SK-N-MC (cell line): ENCODE results near the gene KCNJ6.

Experiments used
- DNase-seq: peaks from one replicate; pipeline ENCODE4 v3.0.0-alpha.2; 2011; ENCODE audit warnings: low read depth, low spot score
- H3K27ac ChIP-seq: fragments of 200-600 bp; sonication (generic); 2 replicates; pipeline ENCODE4 v1.5.1; 2016; ENCODE audit warnings: mixed run types
- H3K36me3 ChIP-seq: fragments of 200-600 bp; sonication (generic); 2 replicates; pipeline ENCODE4 v1.6.1; 2017; ENCODE audit warnings: antibody characterized with exemption, low read length, mixed read lengths; ENCODE audit not compliant: insufficient read depth
- H3K4me3 ChIP-seq: fragments of 200-600 bp; sonication (generic); 2 replicates; pipeline ENCODE4 v1.5.1; 2016
- H3K9ac ChIP-seq: fragments of 200-600 bp; sonication (generic); 2 replicates; pipeline ENCODE4 v1.8.0; 2017; ENCODE audit warnings: mixed run types, mixed read lengths; ENCODE audit not compliant: insufficient read length
- H3K9me3 ChIP-seq: fragments of 200-600 bp; sonication (generic); 2 replicates; pipeline ENCODE4 v1.6.1; 2017; ENCODE audit warnings: low read depth, mild to moderate bottlenecking, antibody characterized with exemption, low read length, moderate library complexity, mixed read lengths
- EZH2 ChIP-seq: fragments of 200-600 bp; sonication (generic); IDR thresholded peaks from one replicate; pipeline ENCODE4 v1.6.1; 2017; ENCODE audit warnings: antibody characterized with exemption
- FOXP2 ChIP-seq: optimal IDR thresholded peaks from 2 replicates; pipeline ENCODE3; 2011; ENCODE audit warnings: mild to moderate bottlenecking, moderate library complexity; ENCODE audit not compliant: insufficient read depth; ENCODE audit errors: extremely low read length, control extremely low read depth
- POLR2AphosphoS5 ChIP-seq: IDR thresholded peaks from 2 replicates; pipeline ENCODE4 v1.6.1; 2012; ENCODE audit warnings: mild to moderate bottlenecking, low read depth, low read length, borderline replicate concordance

Gene KCNJ6

GRCh38 chr21:37560385-37560784 is 355.9 kb downstream of the KCNJ6 start:
- TF ChIP-seq POLR2AphosphoS5 (no peak), EZH2 (no peak), FOXP2 (no peak)
- no peaks in the 10 kb centered on the region for H3K36me3 ChIP-seq

GRCh38 chr21:37558676-37559211 is 357.5 kb downstream of the KCNJ6 start:
- Histone ChIP-seq H3K9me3 (no peaks in the 10 kb centered on the region), H3K9ac (no peak overlapping the region), H3K4me3 (no peak overlapping the region), H3K36me3 (no peaks in the 10 kb centered on the region), H3K27ac (no peak overlapping the region)
- no peak for TF ChIP-seq FOXP2
- TF ChIP-seq POLR2AphosphoS5 = no peak
- TF ChIP-seq EZH2 = no peak
- no peak for DNase-seq

More at GRCh38 chr21:37560385-37560784, 355.9 kb downstream of the KCNJ6 start:
- H3K4me3 ChIP-seq = no peak overlapping the region
- no peak for DNase-seq
- no peak overlapping the region for H3K27ac ChIP-seq
- no peak overlapping the region for H3K9ac ChIP-seq
- H3K9me3 ChIP-seq = no peaks in the 10 kb centered on the region
